Mesothelial cell of epicardium (in vitro differentiated cells): ENCODE data around the gene CPXM2. TPM values are rescaled to one million over a fixed set of nuclear protein-coding genes. Genes with fewer than 3 reads are reported as not detected.

ENCODE experiments used
- DNase-seq, 2 experiments: peaks; one replicate each; pipeline ENCODE4 v3.0.0; 2021; ENCODE audit warnings: low spot score in 2 of 2; ENCODE audit not compliant: unreplicated experiment in 2 of 2
- H3K27ac Mint-ChIP-seq: 2 replicates; pipeline ENCODE4 v1.8.0; 2021; ENCODE audit warnings: mixed read lengths
- H3K27me3 Mint-ChIP-seq: 2 replicates; pipeline ENCODE4 v1.8.0; 2021; ENCODE audit warnings: low read depth, mixed read lengths
- H3K36me3 Mint-ChIP-seq: 2 replicates; pipeline ENCODE4 v1.8.0; 2021; ENCODE audit warnings: mixed read lengths
- H3K4me1 Mint-ChIP-seq: 2 replicates; pipeline ENCODE4 v1.8.0; 2021; ENCODE audit warnings: mixed read lengths
- H3K4me3 Mint-ChIP-seq: 2 replicates; pipeline ENCODE4 v1.8.0; 2021; ENCODE audit warnings: mild to moderate bottlenecking, moderate library complexity, mixed read lengths
- H3K9me3 Mint-ChIP-seq: 2 replicates; pipeline ENCODE4 v1.8.0; 2021; ENCODE audit warnings: mixed read lengths
- CTCF ChIP-seq: fragments of 200-600 bp; sonication (generic); IDR thresholded peaks from one replicate; pipeline ENCODE4 v1.5.0; 2021; ENCODE audit warnings: antibody characterized with exemption; ENCODE audit not compliant: unreplicated experiment
- total RNA-seq: library from RNA; stranded (reverse); gene quantifications from 3 replicates; pipeline ENCODE4 v1.2.1, GENCODE V29; 2021

Gene CPXM2
- total RNA-seq, 1 donor from 2014 or later = 0.92 TPM

- H3K4me3 Mint-ChIP-seq = no peak overlapping the region
- H3K4me1 Mint-ChIP-seq = peaks cover 3% of the 10 kb centered on the region
- no peak overlapping the region for H3K27ac Mint-ChIP-seq
- H3K9me3 Mint-ChIP-seq = no peaks in the 10 kb centered on the region
- H3K36me3 Mint-ChIP-seq = no peaks in the 10 kb centered on the region
- no peak for TF ChIP-seq CTCF
- H3K27me3 Mint-ChIP-seq = peaks cover 68% of the 10 kb centered on the region
- DNase-seq = no peak
These were observed 109.1 kb downstream of the CPXM2 start for GRCh38 chr10:123782549-123782948.

GRCh38 chr10:123781956-123782500 is 109.6 kb downstream of the CPXM2 start:
- DNase-seq = no peak

GRCh38 chr10:123781324-123781900 is 110.2 kb downstream of the CPXM2 start:
- no peak for TF ChIP-seq CTCF
- Mint-ChIP-seq H3K27me3 (peaks cover 70% of the 10 kb centered on the region), H3K36me3 (no peaks in the 10 kb centered on the region), H3K4me1 (peaks cover 3% of the 10 kb centered on the region), H3K27ac (no peak overlapping the region), H3K9me3 (no peaks in the 10 kb centered on the region), H3K4me3 (no peak overlapping the region)
- no peak for DNase-seq

More at GRCh38 chr10:123781956-123782500, 109.6 kb downstream of the CPXM2 start:
- Mint-ChIP-seq H3K36me3 (no peaks in the 10 kb centered on the region), H3K4me1 (peaks cover 3% of the 10 kb centered on the region), H3K27me3 (peaks cover 69% of the 10 kb centered on the region), H3K4me3 (no peak overlapping the region), H3K9me3 (no peaks in the 10 kb centered on the region), H3K27ac (no peak overlapping the region)
- no peak for TF ChIP-seq CTCF

GRCh38 chr10:123778719-123779517 is 112.7 kb downstream of the CPXM2 start:
- no peak for DNase-seq
- no peak for TF ChIP-seq CTCF
- H3K4me1 Mint-ChIP-seq = peaks cover 3% of the 10 kb centered on the region
- no peaks in the 10 kb centered on the region for H3K9me3 Mint-ChIP-seq
- no peak overlapping the region for H3K27ac Mint-ChIP-seq
- H3K27me3 Mint-ChIP-seq = peaks cover 76% of the 10 kb centered on the region
- H3K36me3 Mint-ChIP-seq = no peaks in the 10 kb centered on the region
- no peak overlapping the region for H3K4me3 Mint-ChIP-seq

- Mint-ChIP-seq H3K36me3 (no peaks in the 10 kb centered on the region), H3K27ac (no peak overlapping the region), H3K4me1 (peaks cover 3% of the 10 kb centered on the region), H3K4me3 (no peak overlapping the region), H3K9me3 (no peaks in the 10 kb centered on the region), H3K27me3 (peaks cover 71% of the 10 kb centered on the region)
- TF ChIP-seq CTCF = no peak
- no peak for DNase-seq
These were observed 113.7 kb downstream of the CPXM2 start for GRCh38 chr10:123777881-123778280.
